Thoracic aorta (tissue), 2 donors: ENCODE measurements around the gene F2R. TPM values are rescaled to one million over a fixed set of nuclear protein-coding genes. Genes with fewer than 3 reads are reported as not detected.

Source experiments
- ATAC-seq: fragments of 150-250 bp; one replicate; pipeline ENCODE4 v1.8.0; 2017; ENCODE audit warnings: low read depth; ENCODE audit not compliant: insufficient number of reproducible peaks, low FRiP score
- DNase-seq: peaks from one replicate; pipeline ENCODE4 v3.0.0-alpha.2; 2020; ENCODE audit warnings: low spot score
- H3K27ac ChIP-seq, 2 donors: fragments of 200-600 bp; sonication (generic); 1 replicate in 1 of 2; 2 replicates in 1 of 2; pipeline ENCODE4 v1.5.1; 2016; ENCODE audit warnings: mild to moderate bottlenecking in 2 of 2, moderate library complexity in 2 of 2
- H3K27me3 ChIP-seq: fragments of 200-600 bp; sonication (generic); replicated peaks from 2 replicates; pipeline ENCODE4 v1.6.0; 2016; ENCODE audit warnings: mild to moderate bottlenecking; ENCODE audit not compliant: insufficient read depth
- H3K36me3 ChIP-seq: fragments of 200-600 bp; sonication (generic); one replicate; pipeline ENCODE4 v1.5.1; 2016
- H3K4me1 ChIP-seq, 2 donors: fragments of 200-600 bp; sonication (generic); 1 replicate in 1 of 2; 2 replicates in 1 of 2; pipeline versions ENCODE4 v1.5.1 to v1.6.0; 2016; ENCODE audit warnings: low read depth in 2 of 2, mild to moderate bottlenecking in 1 of 2; ENCODE audit not compliant: control insufficient read depth in 1 of 2
- H3K4me3 ChIP-seq: fragments of 200-600 bp; sonication (generic); 2 replicates; pipeline ENCODE4 v1.5.1; 2016; ENCODE audit warnings: mild to moderate bottlenecking
- H3K9me3 ChIP-seq: fragments of 200-600 bp; sonication (generic); 2 replicates; pipeline ENCODE4 v1.5.1; 2016
- total RNA-seq, 2 donors: library from RNA; depleted of rRNA; stranded (reverse); fragments of >200 nt; gene quantifications; one replicate each; pipeline versions ENCODE4 v1.1.0 to v1.2.3, GENCODE V29; 2016
- TF ChIP-seq, protein P1 (sequence below): fragments of 200-600 bp; sonication (generic); IDR thresholded peaks from one replicate; pipeline ENCODE4 v1.5.1; 2019; ENCODE audit warnings: antibody characterized with exemption

The F2R gene
- total RNA-seq, 2 donors from 2014 or later: 96.4 to 240 TPM

GRCh38 chr5:76695346-76695745 lies 20.6 kb upstream of the F2R start:
- Histone ChIP-seq H3K4me1 (peaks cover 6 to 18% of the 10 kb centered on the region in 2 donors), H3K36me3 (no peaks in the 10 kb centered on the region), H3K27me3 (no peaks in the 10 kb centered on the region), H3K4me3 (no peak overlapping the region), H3K27ac (no peak overlapping the region), H3K9me3 (no peaks in the 10 kb centered on the region)
- TF ChIP-seq, protein P1, sequence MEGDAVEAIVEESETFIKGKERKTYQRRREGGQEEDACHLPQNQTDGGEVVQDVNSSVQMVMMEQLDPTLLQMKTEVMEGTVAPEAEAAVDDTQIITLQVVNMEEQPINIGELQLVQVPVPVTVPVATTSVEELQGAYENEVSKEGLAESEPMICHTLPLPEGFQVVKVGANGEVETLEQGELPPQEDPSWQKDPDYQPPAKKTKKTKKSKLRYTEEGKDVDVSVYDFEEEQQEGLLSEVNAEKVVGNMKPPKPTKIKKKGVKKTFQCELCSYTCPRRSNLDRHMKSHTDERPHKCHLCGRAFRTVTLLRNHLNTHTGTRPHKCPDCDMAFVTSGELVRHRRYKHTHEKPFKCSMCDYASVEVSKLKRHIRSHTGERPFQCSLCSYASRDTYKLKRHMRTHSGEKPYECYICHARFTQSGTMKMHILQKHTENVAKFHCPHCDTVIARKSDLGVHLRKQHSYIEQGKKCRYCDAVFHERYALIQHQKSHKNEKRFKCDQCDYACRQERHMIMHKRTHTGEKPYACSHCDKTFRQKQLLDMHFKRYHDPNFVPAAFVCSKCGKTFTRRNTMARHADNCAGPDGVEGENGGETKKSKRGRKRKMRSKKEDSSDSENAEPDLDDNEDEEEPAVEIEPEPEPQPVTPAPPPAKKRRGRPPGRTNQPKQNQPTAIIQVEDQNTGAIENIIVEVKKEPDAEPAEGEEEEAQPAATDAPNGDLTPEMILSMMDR: no peak
- ATAC-seq: no peak
- no peak for DNase-seq

DNA sequence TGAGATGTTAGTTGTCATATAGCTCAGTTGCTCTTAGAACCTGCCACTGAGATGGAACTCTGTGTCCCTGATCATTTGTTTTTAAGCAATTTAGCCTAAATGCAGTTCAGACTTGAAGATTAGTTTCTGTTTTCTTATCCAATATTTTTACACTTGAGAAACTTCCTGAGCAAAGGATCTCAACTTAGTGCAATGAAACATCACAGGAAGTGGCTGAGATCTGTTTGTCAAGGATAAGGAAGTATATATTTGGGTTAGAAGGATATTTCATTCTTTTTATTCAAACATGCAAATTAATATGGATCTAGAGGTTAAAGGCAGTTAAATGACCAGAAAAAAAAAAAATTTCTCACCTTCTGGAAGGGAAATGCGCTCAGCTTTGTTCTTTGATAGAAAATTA lies 19.7 kb upstream of the F2R start:
- no peak overlapping the region for H3K27ac ChIP-seq
- H3K9me3 ChIP-seq: no peaks in the 10 kb centered on the region
- TF ChIP-seq, protein P1: no peak
- no peak for ATAC-seq
- H3K4me1 ChIP-seq: peaks cover 3 to 11% of the 10 kb centered on the region in 2 donors
- H3K36me3 ChIP-seq: no peaks in the 10 kb centered on the region
- no peak for DNase-seq
- no peak overlapping the region for H3K4me3 ChIP-seq
- H3K27me3 ChIP-seq: no peaks in the 10 kb centered on the region

GRCh38 chr5:76697670-76698069 lies 18.3 kb upstream of the F2R start:
- no peak overlapping the region for H3K4me3 ChIP-seq
- TF ChIP-seq, protein P1: no peak
- no peaks in the 10 kb centered on the region for H3K27me3 ChIP-seq
- H3K27ac ChIP-seq: no peak overlapping the region
- no peaks in the 10 kb centered on the region for H3K9me3 ChIP-seq
- no peak for ATAC-seq
- H3K4me1 ChIP-seq: peaks cover 0 to 6% of the 10 kb centered on the region in 2 donors
- no peak for DNase-seq
- H3K36me3 ChIP-seq: no peaks in the 10 kb centered on the region

DNA sequence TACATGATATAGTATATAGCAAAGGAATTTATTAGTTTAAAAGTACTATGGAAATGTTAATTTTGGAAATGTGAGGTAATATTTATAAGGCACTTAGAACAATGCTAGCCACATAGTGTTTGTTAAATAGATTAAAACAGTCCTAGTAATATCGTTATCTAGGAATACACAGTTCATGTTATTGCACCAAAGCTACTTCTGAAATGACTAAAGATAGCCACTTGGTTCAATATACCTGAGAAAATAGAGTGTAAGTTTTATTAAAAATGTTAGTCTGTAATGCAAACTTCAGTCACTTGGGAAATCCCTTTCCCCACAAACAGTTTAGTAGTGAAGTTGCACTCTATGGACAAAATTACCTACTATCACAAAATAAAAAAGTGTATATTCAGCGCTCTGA lies 15.4 kb upstream of the F2R start:
- Histone ChIP-seq H3K4me3 (no peak overlapping the region), H3K27ac (no peak overlapping the region), H3K36me3 (no peaks in the 10 kb centered on the region), H3K9me3 (no peaks in the 10 kb centered on the region), H3K27me3 (no peaks in the 10 kb centered on the region), H3K4me1 (peaks cover 0 to 6% of the 10 kb centered on the region in 2 donors)
- TF ChIP-seq, protein P1: no peak
- no peak for ATAC-seq
- no peak for DNase-seq

- H3K4me3 ChIP-seq: no peak overlapping the region
- TF ChIP-seq, protein P1: no peak
- no peak overlapping the region for H3K27ac ChIP-seq
- no peak for DNase-seq
- no peaks in the 10 kb centered on the region for H3K9me3 ChIP-seq
- H3K4me1 ChIP-seq: peaks cover 0 to 6% of the 10 kb centered on the region in 2 donors
- ATAC-seq: peak; percentile 73
- H3K36me3 ChIP-seq: no peaks in the 10 kb centered on the region
- H3K27me3 ChIP-seq: no peaks in the 10 kb centered on the region
Observed at GRCh38 chr5:76701298-76701697, 14.6 kb upstream of the F2R start.
